ENCODE data around the gene IGSF5.
"Not testable (repeated sequence)": the region's sequence is repeated elsewhere in the genome, so short reads cannot be mapped to it uniquely, and the experiment has no call there.

The IGSF5 gene

DNA sequence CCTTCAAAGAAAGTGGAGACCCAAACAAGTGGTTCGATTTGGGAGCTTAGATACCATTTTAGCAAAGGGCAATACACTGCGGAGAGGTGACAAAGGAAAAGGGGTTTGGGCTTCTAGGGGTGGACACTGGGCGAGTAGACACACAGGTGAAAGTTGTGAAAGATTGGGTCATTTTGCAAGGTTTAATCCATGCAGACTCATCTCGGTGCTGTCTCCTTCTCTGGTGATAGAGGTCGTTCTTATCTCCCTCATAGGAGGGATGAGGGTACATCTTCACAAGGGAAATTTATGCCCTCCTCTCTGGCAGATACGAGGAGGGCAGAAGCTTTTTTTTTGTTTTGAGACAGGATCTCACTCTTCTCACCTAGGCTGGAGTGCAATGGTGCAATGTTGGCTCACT is 6.4 kb upstream of the IGSF5 start:
- DNase-seq (ENCODE audit: low read depth, low spot score) = no peak

DNA sequence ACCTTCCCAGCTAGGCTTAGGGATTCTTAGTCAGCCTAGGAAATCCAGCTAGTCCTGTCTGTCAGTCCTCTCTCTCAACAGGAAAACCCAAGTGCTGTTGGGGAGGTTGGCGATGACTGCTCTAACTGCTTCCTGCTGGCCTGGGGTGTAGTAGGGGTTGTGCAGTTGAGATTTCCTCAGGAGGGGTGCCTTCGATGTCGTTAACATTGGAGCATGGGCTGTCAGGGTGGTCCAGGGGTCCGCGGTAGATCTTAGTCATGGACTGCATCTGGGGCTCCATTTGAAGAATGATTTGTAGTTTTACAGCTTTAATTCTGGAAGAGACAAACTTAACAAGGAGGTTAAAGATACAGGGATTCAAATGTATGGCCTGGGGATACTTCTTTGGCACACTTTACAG is 5.5 kb upstream of the IGSF5 start:
- not testable (repeated sequence) for DNase-seq (ENCODE audit: low read depth, low spot score)

DNA sequence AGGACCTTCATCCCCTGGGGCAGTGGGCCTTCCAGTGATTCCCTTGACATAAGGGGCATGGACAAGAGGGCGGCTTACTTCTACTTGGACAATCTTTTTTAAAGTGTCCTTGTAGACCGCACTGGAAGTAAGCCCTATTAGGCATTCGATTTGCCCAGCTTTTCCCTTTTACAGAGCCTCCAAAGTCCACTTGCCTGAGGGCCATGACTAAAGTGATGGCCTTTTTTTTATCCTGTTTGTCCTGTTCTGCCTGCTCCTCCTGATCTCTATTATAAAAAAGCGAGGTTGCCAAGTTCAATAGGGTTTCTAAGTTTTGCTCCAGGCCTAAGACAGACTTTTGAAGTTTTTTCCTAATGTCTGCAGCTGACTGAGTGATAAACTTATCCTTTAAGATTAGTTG is 2.4 kb upstream of the IGSF5 start:
- DNase-seq (ENCODE audit: low read depth, low spot score) = not testable (repeated sequence)

DNA sequence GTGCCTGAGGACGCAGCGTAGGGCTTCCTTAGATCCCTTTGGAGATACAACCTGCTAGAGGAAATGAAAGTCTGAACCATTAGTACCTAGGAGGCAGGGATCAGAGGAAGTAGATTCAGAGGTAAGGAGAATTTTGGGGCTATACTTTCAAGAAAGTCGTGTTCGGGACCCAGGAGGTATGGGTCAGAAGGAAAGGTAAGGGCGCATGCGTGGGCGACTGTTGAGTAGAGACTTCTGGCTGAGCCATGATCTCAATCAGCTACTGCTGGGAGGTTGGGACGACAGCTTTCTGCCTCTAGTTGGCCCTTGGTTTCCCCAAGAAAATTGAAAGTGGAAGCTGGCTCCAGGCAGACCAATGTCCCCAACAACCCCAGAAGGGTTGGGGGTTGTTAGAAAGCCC is 349 bp downstream of the IGSF5 start:
- DNase-seq (ENCODE audit: low read depth, low spot score) = not testable (repeated sequence)

DNA sequence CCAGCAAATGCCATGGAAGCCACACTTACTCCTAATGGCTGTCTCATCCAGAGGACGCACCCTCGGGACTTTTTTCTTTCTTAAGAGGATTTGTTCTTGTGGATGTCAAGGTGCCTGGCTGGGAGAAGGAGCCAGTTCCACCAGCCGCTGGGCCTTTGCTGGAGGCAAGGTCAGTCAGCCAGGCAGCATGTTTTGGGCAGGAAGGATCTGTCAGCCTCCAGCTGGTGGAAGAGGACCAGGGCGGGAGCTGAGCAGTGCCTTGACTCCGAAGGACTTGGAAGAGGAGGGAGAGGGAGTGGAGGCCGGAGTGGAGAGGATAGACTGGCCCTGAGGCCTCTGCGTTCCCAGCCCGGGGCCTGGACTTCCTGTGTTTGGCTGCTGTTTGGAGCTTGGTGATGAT is 5.7 kb downstream of the IGSF5 start:
- DNase-seq (ENCODE audit: low read depth, low spot score) = no peak

DNA sequence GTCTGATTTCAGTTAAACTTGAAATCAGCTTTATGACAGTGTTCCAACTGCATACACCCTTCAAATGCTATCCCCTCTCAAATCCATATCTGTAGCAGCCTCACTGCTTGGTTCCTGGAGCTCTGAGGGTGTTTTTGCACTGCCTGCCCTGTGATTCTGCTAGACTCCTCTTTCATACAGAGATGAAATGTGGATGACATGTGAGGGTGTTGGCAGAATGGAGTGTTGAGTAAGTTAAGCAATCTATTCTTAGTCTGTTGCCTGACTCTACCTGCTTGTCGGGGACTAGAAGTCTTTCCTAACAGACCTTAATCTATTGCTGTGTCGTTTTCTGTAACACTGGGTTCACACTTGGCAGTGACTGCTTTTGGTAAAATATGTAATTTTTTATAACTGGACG is 9.8 kb downstream of the IGSF5 start:
- DNase-seq (ENCODE audit: low read depth, low spot score) = no peak

DNA sequence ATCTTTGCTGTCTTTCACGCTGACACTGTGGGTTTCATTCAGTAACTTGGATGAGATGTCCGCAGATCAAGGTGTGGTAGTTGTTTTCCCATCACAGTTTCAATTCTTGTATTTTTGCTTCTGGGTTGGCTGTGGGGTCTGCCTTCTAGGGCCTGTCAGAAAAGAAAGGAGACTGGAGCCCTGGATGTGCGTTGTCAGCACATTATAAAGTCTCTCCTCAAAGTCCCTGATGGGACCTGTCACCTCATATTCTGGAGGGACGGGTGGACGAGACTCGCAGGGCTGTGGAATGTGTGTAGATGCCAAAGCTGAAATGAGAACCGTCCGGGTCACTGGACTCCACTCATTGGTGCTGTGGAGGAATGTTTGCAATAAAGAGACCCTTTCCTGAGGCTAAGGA is 11.3 kb downstream of the IGSF5 start:
- DNase-seq (ENCODE audit: low read depth, low spot score) = no peak

DNA sequence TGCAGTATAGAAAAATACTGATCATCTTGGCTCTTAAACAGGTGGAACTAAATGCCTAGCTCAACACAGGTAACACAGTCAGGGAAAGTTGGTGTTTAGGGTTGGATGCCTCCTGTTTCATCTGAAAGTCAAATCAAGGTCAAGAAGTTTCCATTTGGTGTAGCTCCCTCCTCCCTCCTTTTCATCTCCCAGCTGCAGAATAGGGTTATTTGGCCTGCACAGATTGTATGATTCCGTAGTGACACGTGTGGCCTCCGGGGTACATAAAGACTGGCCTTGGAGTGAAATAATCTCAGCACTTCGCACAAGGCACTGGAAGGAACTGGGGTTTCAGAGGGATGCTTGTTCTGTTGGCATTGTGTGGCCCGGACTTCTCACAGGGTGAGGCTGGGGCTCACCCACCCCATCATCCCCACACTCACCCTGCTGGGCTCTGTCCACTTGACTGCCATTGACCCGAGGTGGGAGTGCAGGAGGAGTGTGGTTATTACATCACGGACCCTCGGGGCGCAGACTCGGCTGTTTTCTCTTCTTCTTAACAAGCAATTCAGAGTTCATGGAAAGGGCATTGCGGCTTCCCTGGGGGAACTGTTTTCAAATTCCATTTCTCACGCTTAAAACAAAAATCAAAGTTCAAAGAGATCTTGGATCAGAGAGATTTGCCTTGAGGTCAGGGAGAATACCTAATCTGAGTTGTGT is 18.4 kb downstream of the IGSF5 start:
- no peak for DNase-seq (ENCODE audit: low read depth, low spot score)

DNA sequence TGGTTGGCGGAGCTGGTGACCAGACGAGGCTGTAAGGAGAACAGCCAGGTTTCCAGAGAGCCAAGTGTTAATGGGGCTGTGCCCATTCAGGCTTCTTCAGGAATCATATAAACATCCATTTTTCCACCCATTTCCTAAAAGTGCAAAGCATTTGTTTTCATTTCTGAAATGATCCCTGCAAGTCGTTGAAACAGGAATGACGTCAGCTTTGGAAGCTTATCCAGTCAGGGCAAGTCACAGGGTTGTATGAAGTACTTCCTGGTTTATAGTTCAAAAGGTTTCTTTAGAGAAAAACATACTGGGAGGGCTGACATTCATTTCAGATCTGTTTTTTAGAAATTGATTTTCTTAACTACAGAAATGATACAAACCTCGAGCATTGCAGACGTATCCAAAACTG is 29.2 kb downstream of the IGSF5 start:
- no peak for DNase-seq (ENCODE audit: low read depth, low spot score)

DNA sequence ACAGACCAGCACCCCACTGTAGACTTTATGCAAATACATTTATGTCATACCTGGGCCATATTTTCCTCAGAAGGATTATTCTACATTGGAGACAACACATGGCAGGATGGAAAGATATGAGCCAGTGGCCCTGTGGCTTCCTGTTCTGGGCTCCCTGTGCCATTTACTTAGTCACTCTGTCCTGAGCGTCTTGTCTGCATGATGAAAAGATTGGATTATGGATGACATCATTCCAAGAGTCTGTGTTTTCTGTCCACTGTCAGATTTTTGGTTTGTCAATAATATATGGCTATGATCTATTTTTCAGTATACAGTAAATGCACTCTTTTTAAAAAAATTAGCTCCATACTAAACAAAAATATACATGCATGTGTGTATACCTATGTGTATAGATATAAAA is 30.8 kb downstream of the IGSF5 start:
- no peak for DNase-seq (ENCODE audit: low read depth, low spot score)

DNA sequence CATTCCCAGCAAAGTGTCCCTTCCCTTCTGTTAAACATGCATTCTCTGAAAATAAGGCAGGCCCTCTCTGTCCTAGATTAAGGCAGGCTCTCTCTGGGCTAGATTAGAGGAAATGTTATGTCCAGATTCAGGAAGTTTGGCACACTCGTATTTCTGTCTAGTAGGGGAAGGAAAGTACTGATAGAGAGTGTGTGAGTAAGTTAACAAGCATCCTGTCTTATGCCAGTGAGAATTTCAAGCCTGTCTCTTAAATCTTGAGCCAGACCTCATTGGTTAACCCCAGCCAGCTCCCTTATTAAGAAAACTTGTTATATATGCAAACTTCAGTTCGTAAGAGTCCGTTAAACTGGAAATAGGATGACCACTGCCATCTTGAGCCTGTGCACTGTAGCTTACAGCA is 31.6 kb downstream of the IGSF5 start:
- no peak for DNase-seq (ENCODE audit: low read depth, low spot score)

DNA sequence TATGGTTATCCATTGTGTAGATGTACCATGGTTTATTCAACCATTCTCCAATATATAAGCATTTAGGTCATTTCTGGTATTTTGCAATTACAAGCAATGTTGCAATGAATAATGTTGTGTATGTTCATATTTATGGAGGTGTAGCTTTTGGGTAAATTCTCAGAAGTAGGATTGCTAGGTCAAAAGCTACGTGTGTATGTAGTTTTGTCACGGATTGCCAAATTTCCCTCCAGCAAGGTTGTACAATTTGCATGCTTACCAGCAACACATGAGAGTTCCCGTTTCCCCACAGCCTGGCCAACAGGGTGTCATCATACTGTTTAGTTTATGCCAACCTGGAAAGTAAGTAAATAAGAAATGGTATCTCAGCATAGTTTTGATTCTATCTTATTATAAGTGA is 36.3 kb downstream of the IGSF5 start:
- DNase-seq (ENCODE audit: low read depth, low spot score) = no peak

DNA sequence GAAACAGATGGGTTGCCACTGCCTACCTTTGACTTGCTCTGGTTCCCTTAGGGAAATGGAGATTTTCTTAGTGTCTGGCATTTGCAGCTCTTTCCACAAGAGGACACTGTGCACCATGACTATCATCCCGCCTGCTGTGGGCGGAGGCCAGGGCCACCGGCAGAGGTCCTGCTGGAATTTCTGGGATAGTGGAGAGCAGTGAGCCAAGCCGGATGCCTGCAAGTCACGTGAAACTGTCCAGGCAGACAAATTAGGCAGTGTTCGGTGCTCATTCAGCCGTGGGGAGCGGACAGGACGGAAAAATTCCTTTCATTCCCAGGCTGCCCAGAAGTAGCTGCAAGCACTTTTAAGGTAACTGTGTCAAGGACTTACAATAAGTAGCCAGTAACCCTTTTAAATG is 43.4 kb downstream of the IGSF5 start:
- no peak for DNase-seq (ENCODE audit: low read depth, low spot score)

DNA sequence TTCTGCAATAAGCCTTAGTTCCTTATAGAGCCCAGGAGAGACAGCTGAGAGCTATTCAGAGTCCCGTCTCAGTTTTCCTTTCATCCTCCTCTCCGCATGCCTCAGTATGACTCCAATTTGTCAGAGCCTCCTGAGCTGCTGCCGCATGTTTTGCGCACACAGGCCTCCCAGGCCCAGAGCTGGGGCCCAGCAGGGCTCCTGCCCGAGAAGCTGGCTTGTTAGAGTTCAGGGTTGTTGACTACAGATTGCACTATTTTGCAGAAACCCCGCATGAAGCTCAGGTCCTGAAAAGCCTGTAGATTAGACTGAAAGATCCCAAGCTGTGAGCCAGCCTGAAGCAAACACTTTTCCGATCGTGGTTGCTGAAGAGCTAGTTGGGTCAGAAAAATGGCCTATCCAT is 51.5 kb downstream of the IGSF5 start:
- DNase-seq (ENCODE audit: low read depth, low spot score) = no peak

DNA sequence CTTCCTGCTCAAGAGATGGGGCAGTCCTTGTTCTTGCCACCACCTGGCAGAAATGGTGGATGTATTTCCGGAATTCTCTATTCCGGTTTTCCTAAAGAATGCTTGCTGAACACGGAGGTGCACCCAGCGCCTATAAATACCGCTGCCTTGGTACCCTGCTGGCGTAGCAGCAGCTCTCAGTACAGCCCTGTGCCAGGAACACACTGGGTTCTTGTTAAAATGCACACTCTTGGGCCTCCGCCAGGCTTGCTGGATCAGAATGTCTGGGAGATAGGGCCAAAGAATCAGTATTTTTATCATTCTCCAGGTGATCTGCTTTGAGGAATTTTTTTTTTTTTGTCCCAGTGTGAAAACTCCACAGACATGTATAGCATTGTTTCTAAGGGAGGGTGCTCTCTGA is 54.2 kb downstream of the IGSF5 start:
- DNase-seq (ENCODE audit: low read depth, low spot score) = no peak

DNA sequence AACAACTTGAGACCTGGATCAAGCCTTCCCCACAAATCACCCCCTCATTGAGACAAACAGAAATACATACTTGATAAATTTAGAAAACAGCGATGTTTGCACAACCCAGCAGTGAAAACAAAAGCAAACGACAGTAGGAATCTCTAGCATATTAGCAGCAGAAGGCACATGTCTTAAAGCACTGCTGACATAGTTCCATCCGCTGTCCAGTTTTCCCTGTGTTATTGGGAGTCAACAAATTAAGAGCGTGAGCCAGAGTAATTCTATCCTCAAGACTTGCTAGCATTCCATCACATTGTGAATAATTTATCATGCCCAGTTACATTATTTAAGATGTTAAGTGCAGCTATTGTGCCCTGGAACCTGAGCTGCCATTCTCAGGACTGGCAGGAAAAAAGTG is 55.3 kb downstream of the IGSF5 start:
- no peak for DNase-seq (ENCODE audit: low read depth, low spot score)

DNA sequence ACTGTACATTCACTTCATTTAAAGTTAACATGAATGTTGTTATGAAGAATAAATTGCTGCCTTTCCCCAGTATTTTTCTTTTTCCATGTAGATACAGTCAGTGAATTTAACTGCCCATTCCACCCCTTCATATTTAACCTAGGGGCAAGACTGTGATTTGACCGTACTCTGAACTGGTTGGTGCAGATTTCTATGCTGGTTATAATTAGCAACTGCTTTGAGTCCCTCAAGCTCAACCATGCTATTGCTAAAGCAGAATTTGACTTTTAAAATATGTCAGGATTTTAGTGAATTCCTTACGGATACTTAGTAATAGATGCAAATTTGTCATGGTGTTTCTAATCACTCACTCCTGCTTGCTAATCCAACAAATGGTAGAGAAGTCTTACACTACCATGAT is 57.2 kb downstream of the IGSF5 start:
- no peak for DNase-seq (ENCODE audit: low read depth, low spot score)

DNA sequence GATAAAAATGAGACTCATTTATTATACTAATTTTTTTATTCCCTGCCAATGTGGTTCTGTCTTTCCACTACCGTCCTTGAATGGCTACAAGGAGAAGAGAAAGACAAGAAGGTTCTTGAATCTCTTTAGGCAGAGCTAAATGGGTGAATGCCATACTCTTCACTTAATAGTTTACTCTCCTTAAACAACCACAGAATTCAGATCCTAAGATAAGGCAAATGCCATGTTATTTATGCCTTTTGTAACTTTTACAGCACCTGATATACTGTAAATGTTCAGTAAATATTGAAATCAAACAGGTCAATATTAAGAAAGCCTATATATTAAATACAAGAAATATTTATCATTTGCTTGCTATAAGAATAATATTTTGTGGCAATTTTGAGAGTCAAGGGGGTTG is 58.4 kb downstream of the IGSF5 start:
- DNase-seq (ENCODE audit: low read depth, low spot score) = no peak

DNA sequence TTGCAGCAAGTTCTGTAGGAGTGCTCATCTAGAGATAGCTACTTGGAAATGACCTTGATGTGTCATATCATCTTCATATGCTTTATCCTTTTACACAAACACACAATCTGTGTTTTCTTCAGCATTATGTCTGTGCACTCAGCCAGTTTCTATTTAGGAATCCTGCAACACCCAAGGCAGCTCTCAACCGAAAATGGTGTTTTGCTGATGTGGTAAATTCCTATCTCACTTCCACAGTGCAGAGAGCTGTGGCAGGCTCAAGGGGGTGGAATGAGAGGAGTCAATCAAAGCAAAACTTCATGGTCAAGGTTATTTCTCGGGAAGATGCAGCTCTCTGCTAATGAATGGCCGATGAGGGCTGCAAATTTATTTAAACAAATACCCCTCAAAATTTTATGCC is 59.3 kb downstream of the IGSF5 start:
- DNase-seq (ENCODE audit: low read depth, low spot score) = no peak

DNA sequence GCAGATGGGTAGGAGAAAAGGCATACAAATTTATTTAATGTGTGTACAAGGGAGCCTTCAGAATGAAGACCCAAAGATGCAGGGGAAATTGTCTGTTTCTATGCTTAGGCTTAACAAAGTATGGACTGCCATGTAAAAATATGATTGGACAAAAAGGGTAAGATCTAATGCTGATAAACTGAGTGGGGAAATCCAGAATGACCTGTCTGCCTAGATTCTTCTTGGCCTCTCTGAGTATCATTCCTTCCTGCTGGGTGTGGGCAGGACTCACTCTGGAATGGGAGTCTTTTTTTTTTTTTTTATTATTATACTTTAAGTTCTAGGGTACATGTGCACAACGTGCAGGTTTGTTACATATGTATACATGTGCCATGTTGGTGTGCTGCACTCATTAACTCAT is 61.0 kb downstream of the IGSF5 start:
- no peak for DNase-seq (ENCODE audit: low read depth, low spot score)

DNA sequence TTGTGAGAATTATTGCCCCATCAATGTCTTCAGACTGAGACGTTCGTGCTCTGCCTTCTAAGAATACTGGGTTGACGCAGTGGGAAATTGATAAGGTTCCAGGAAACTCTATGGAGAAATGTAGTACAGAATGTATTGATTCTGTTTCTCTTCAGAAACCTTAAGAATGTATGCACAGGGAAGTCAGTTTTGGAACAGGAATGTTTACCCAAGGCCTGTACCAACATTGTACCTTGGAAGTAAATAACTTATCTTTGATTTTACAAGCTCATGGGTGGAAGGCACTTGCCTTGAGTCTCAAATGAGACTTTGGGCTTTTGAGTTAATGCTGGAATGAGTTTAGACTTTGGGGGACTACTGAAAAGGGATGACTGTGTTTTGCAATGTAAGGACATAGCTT is 62.8 kb downstream of the IGSF5 start:
- no peak for DNase-seq (ENCODE audit: low read depth, low spot score)

DNA sequence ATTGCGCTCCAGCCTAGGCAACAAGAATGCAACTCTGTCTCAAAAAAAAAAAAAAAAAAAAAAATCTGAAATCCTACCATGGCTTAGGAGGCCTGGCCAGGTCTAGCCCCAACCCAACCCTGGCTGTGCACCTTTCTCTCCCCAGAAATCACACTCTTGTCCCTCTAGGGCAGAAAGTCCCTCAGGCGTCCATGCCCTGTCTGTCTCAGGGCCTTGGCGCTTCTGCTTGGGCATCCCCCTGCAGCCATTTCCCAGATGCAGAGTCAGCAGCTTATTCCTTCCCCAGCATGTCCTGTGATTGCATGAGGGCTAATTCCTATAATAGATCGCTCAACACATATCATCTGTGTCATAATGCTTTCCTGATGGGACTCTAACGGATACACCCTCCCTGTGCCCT is 65.0 kb downstream of the IGSF5 start:
- no peak for DNase-seq (ENCODE audit: low read depth, low spot score)

DNA sequence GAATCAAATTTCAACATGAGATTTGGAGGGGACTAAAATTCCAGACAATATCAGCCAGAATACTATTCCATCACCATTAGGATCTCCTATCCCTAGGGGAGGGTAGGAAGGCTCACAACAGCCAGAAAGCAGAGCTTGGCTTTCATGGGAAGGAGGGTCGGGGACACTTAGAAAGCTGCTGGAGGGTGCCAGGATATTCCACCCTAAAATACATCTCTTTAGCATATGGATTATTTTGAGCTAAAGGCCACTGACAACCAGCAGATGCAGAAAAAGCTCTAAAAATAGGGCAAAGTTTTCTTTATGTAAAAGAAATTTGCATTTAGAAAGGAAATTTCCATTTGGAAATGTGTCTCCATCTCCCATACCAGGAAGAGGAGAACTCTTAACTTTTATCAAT is 68.0 kb downstream of the IGSF5 start:
- no peak for DNase-seq (ENCODE audit: low read depth, low spot score)

DNA sequence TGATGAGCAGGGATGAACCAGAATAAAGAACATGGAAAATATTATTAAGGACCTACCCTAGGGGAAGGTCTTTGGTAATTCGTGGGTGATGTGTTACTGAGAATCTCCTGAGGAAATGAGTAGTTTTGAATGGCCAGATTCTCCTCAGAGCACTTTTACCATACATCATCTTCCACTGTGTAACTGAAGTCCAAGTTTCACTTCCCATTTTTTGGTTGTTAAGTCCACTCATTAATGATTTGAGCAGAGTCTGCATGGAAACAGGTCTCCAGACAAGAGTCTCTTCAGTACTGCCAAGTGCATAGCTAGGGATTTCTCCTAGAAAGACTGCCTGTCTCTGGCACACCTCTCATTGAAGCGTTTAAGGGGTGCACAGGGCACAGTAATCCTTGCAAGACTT is 73.6 kb downstream of the IGSF5 start:
- no peak for DNase-seq (ENCODE audit: low read depth, low spot score)
